ENCODE results near the gene TUSC2.
A peak's percentile ranks its signal among the peaks of the same experiment; 100 is the strongest.

The TUSC2 gene

DNA sequence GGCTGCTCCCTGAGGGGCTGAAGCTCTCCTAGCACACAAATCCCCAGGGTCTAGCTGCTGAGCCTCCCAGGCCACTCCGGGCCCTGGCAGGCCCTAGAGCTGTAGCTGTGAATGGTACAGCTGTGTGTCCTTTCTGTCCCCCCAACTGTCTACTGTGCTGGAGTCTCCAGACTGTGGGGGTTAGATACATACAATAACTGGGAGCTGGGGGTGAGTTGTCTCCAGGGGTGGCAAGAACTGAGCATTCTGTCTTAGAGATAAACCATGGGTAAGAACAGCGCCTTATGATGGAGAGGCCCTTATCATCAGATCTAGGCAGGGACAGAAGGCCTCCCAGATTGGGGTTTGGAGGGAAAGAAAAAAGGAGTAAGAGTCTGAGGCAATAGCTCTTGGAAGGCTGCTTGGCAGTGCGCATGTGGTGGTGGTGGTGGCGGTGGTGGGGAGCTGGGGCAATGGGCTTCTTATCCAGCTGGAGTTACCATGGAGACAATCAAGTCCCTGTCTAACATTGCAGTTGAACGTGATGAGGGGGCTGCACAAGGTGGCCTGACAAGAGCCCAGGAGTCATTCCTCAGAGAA lies 26.3 kb upstream of the TUSC2 start:
- DNase-seq (ENCODE audit: low read depth) = no peak

DNA sequence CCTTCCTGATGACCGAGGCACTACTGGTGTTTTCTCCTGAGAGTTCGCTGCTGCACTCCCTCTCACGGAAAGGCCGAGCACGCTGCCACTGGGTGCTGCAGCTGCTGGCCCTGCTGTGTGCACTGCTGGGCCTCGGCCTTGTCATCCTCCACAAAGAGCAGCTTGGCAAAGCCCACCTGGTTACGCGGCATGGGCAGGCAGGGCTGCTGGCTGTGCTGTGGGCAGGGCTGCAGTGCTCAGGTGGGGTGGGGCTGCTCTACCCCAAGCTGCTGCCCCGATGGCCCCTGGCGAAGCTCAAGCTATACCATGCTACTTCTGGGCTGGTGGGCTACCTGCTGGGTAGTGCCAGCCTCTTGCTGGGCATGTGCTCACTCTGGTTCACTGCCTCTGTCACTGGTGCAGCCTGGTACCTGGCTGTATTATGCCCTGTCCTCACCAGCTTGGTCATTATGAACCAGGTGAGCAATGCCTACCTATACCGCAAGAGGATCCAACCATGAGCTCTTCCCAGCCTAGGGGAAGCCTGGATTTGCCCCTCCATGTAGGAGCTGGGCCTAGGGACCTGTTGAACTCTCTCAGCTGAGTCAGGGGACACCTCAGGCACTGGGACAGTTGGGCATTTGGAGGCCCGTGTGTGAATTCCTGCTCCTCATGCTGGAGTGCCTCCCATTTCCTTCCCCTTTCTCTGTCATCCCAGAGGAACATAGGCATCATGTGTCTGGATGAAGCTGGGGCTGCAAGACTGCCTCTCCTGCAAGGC lies 25.4 kb upstream of the TUSC2 start:
- no peak for DNase-seq (ENCODE audit: low read depth)

- no peak for DNase-seq (ENCODE audit: low read depth)
These were observed 24.8 kb upstream of the TUSC2 start for GRCh38 chr3:50352781-50353180.

DNA sequence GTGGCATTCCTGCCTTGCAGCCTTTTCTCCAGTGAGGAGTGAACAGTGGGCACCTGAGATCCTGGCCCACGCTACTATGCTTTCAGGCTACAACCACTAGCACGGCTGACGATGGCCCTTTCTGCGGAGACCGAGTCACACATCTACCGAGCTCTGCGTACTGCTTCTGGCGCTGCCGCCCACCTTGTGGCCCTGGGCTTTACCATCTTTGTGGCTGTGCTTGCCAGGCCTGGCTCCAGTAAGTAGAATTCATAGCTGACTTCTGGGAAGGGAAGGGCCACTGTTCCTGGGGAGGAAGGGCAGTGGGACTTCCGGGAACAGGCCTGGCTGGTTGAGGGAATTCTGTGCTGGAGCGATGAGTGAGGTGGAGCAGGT lies 23.3 kb upstream of the TUSC2 start:
- no peak for DNase-seq (ENCODE audit: low read depth)

DNA sequence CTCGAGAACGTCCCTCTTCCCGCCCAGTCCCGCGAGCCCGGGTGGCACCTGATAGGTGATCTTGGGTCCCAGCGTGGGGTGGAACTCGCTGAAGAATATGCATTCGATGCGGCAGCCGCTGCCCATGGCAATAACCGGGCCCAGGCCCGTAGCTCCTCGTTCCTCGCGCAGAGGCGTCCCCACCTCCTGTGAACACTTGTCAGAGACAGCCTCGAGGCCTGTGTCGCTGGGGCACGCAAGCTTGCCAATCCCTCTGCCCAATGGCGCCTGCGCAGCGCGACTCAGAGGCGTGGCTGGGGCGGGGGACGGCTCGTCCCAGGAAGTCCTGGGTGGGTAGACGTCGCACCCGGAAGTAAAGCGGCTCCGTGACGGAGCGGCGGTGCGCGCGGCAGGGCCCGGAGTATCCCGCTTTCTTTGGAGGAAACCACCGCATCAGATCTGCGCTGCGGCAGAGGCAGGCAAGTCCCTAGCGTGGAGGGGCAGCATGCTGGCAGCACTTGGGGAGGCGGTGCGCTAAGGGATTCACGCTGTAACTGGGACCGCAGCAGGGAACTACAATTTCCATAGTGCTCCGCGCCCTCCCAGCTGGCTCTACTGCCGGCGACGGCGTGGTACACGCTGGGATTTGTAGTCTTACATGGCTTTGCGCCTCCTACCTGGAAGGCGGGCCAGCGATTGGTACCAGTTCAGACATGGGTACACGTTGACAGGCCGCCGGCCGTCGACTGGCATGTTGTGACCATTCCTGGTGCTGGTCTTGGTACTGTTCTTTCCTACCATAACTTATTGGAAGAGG lies 22.7 kb upstream of the TUSC2 start, which contains the start of the genes CYB561D2 and NPRL2:
Gene CYB561D2 (plus strand): TSS at position 336 of the 796 bp plus-strand sequence. CDS start 572 bp downstream, outside the sequence.
Gene NPRL2 (minus strand): TSS at position 249 of the 796 bp plus-strand sequence. CDS start 123 bp downstream, at position 126.
- DNase-seq (ENCODE audit: low read depth) = peak; percentile 100

DNA sequence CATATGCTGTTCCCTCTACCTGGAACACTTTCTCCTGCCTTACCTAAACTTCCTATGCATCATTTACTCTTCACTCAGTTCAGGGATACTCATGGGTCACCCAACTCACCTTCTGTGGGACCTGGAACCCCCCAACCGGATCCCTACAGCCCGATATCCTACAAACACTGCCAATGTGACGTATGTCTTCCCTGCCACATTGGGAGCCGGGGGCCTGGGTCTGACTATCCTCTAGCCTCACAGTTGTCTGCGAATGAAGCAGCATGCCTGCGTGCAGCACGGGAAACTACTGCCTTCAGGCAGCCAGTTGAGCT lies 22.1 kb upstream of the TUSC2 start:
- DNase-seq (ENCODE audit: low read depth) = no peak

GRCh38 chr3:50347187-50347813 lies 19.3 kb upstream of the TUSC2 start:
- peak; percentile 52 for DNase-seq (ENCODE audit: low read depth)

GRCh38 chr3:50345586-50346234 lies 17.7 kb upstream of the TUSC2 start, which contains the start of gene ZMYND10:
TSS of gene ZMYND10 (minus strand) at chr3:50345732. CDS start at chr3:50345579, 153 bp downstream.
- peak; percentile 68 for DNase-seq (ENCODE audit: low read depth)

DNA sequence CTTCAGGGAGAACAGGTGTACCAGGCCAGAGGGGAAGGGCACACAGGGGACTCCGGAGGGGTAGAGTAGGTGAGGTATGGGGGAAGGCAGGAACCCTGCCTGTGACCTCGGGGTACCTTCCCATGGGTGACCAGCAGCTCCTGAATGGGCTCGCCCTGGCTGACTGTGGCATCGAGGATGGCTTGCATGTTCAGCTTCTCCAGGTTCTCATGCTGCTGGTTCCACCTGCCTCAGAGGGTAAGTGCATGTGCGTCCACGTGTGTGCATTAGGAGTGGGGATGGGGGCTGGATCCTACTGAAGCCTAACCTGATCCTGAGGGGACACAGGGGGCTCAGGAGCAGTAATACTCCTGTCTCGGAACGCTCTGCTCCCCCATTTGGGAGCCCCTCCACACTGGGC lies 17.0 kb upstream of the TUSC2 start:
- no peak for DNase-seq (ENCODE audit: low read depth)

GRCh38 chr3:50342813-50343633 lies 15.0 kb upstream of the TUSC2 start:
- no peak for DNase-seq (ENCODE audit: low read depth)

GRCh38 chr3:50341996-50342650 lies 14.1 kb upstream of the TUSC2 start:
- DNase-seq (ENCODE audit: low read depth) = no peak

DNA sequence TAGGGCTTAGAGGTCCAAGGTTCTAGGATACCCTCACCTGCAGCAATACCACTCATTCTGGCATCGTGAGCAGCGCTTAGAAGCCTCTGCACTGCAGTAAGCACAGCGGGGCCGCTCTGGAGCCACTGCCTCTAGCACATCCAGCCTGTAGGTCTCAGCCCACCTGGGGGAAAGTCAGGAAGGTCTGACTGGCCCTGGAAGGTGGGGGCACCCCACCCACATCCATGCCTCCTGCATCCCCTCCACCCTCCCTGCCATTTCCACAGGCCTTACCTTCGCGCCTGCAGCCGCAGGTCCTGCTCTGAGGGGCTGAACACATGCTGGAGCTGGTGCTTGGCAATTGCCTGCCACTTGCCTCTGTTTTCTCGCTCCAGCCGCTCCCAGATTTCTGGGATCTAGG lies 13.5 kb upstream of the TUSC2 start:
- DNase-seq (ENCODE audit: low read depth) = no peak

GRCh38 chr3:50340448-50341329 lies 12.7 kb upstream of the TUSC2 start, which contains the start of gene RASSF1:
TSS of gene RASSF1 (minus strand) at chr3:50340836. CDS start at chr3:50340805, 31 bp downstream.
- peak; percentile 64 for DNase-seq (ENCODE audit: low read depth)

- no peak for DNase-seq (ENCODE audit: low read depth)
These were observed 12.1 kb upstream of the TUSC2 start for GRCh38 chr3:50340147-50340447.

DNA sequence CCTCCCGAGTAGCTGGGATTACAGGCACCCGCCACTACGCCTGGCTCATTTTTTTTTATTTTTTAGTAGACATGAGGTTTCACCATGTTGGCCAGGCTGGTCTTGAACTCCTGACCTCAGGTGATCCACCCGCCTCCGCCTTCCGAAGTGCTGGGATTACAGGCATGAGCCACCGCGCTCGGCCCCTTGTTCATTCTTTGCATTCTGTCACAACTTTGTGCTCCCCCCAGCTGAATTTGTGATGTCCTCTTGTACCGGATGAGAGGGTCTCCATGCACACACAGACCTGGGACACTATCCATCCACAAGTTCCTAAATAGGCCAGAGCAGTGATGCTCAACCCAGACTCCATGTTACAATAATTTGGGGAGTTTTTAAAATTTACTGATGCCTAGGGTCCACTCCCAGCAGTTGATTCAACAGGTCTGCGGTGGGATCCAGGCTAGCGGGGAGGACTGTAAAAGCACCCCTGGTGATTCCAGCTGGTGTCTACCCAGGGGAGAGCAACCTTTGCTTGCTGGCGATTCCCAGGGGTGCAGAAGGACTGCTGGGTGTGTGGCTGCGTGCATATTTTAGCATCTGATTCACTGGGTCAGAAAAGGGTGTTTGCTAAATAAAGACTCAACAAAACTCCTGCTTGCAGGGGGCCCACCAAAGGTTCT lies 11.6 kb upstream of the TUSC2 start:
- DNase-seq (ENCODE audit: low read depth) = no peak

DNA sequence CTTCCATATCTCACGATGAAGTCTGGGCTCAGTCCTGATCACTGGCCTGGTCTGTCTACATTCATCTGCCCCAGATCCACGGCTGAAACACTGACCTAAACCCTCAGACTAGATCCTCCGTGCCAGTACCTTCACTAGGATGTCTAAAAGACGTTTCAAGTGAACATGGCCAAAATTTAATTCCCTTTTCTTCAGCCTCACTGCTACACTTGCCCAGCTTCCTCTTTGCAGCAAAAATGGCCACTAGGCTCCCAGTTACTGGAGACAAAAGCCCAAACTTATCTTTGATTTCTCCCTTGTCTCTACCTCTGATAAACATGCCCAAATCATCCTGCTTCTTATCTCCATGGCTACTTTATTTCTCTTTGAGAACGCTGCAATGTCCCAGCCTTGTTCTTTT lies 10.9 kb upstream of the TUSC2 start:
- no peak for DNase-seq (ENCODE audit: low read depth)

GRCh38 chr3:50337175-50337861 lies 9.3 kb upstream of the TUSC2 start:
- peak; percentile 96 for DNase-seq (ENCODE audit: low read depth)

- no peak for DNase-seq (ENCODE audit: low read depth)
These were observed 8.6 kb upstream of the TUSC2 start for GRCh38 chr3:50336452-50337174.
